GM13976 (cell line): ENCODE results near the gene LTO1.
"Not testable (repeated sequence)": the region's sequence is repeated elsewhere in the genome, so short reads cannot be mapped to it uniquely, and the experiment has no call there.

ENCODE experiments used
- DNase-seq: peaks from one replicate; pipeline ENCODE4 v3.0.0; 2012; ENCODE audit warnings: low spot score
- CTCF ChIP-seq: IDR thresholded peaks from 2 replicates; pipeline ENCODE4 v1.5.1; 2012; ENCODE audit warnings: borderline replicate concordance, mild to moderate bottlenecking; ENCODE audit not compliant: insufficient read depth; ENCODE audit errors: extremely low read depth, missing control alignments, control extremely low read depth
- in situ Hi-C: fragments of 300-500 bp; cut with MboI; formaldehyde crosslinking; loops from one replicate; pipeline ENCODE4 v1.12.0; 2022; ENCODE audit warnings: low sequenced_read_pairs, mixed read lengths, inconsistent platforms; ENCODE audit not compliant: unreplicated experiment

LTO1 gene

GRCh38 chr11:69697469-69697843 is 22.3 kb upstream of the LTO1 start:
- TF ChIP-seq CTCF: no peak
- DNase-seq: no peak
- in situ Hi-C loops: loop anchor here (25.0 kb wide), 1 partner anchor 490 kb away; no protein-coding TSS in a partner anchor

GRCh38 chr11:69696749-69697468 is 21.8 kb upstream of the LTO1 start:
- no peak for TF ChIP-seq CTCF
- in situ Hi-C loops: loop anchor here (25.0 kb wide), 1 partner anchor 490 kb away; no protein-coding TSS in a partner anchor
- DNase-seq: no peak

GRCh38 chr11:69695995-69696394 is 20.8 kb upstream of the LTO1 start:
- in situ Hi-C loops: loop anchor here (25.0 kb wide), 1 partner anchor 491 kb away; no protein-coding TSS in a partner anchor
- DNase-seq: not testable (repeated sequence)

- TF ChIP-seq CTCF: no peak
- in situ Hi-C loops: loop anchor here (25.0 kb wide), 1 partner anchor 492 kb away; no protein-coding TSS in a partner anchor
- no peak for DNase-seq
Observed at GRCh38 chr11:69695581-69695980, 20.4 kb upstream of the LTO1 start.

GRCh38 chr11:69694781-69695180 is 19.6 kb upstream of the LTO1 start:
- in situ Hi-C loops: loop anchor here (25.0 kb wide), 1 partner anchor 493 kb away; no protein-coding TSS in a partner anchor
- no peak for DNase-seq
- no peak for TF ChIP-seq CTCF

- TF ChIP-seq CTCF: no peak
- in situ Hi-C loops: loop anchor here (25.0 kb wide), 1 partner anchor 495 kb away; no protein-coding TSS in a partner anchor
- no peak for DNase-seq
Observed at GRCh38 chr11:69692422-69692821, 17.3 kb upstream of the LTO1 start.

- in situ Hi-C loops: loop anchor here (25.0 kb wide), 1 partner anchor 496 kb away; no protein-coding TSS in a partner anchor
- no peak for TF ChIP-seq CTCF
- no peak for DNase-seq
Observed at GRCh38 chr11:69691463-69691862, 16.3 kb upstream of the LTO1 start.
